Neuronal stem cell (in vitro differentiated cells): ENCODE measurements around the gene MCTP1.

ENCODE experiments used
- DNase-seq: peaks from one replicate; pipeline ENCODE4 v3.0.0-alpha.2; 2013; ENCODE audit warnings: low spot score
- H2AFZ ChIP-seq: one replicate; pipeline ENCODE4 v1.6.1; 2013; ENCODE audit warnings: mild to moderate bottlenecking, low read length, inconsistent platforms
- H2AK5ac ChIP-seq: 2 replicates; pipeline ENCODE4 v1.6.1; 2013; ENCODE audit warnings: low read depth, mild to moderate bottlenecking, inconsistent platforms, low read length, moderate library complexity, mixed read lengths
- H2BK120ac ChIP-seq: 2 replicates; pipeline ENCODE4 v1.6.1; 2013; ENCODE audit warnings: low read depth, mild to moderate bottlenecking, inconsistent platforms, low read length, moderate library complexity, mixed read lengths
- H2BK12ac ChIP-seq: one replicate; pipeline ENCODE4 v1.6.1; 2013; ENCODE audit warnings: low read length, inconsistent platforms
- H2BK15ac ChIP-seq: 2 replicates; pipeline ENCODE4 v1.6.1; 2013; ENCODE audit warnings: mild to moderate bottlenecking, low read length, inconsistent platforms, mixed read lengths
- H2BK5ac ChIP-seq: one replicate; pipeline ENCODE4 v1.6.1; 2013; ENCODE audit warnings: inconsistent platforms, mild to moderate bottlenecking, low read length, moderate library complexity
- H3K14ac ChIP-seq: one replicate; pipeline ENCODE4 v1.6.1; 2013; ENCODE audit warnings: low read length, inconsistent platforms
- H3K18ac ChIP-seq: 2 replicates; pipeline ENCODE4 v1.6.1; 2013; ENCODE audit warnings: low read length, inconsistent platforms
- H3K23ac ChIP-seq: 2 replicates; pipeline ENCODE4 v1.6.1; 2013; ENCODE audit warnings: low read depth, mild to moderate bottlenecking, mixed read lengths, low read length, inconsistent platforms; ENCODE audit not compliant: poor library complexity
- H3K27ac ChIP-seq: replicated peaks from 3 replicates; pipeline ENCODE4 v1.5.1; 2013; ENCODE audit warnings: low read length, inconsistent platforms
- H3K27me3 ChIP-seq, 3 experiments: 2 replicates each; pipeline ENCODE4 v1.6.1; 2013; ENCODE audit warnings: low read length in 3 of 3, mild to moderate bottlenecking in 2 of 3, inconsistent platforms in 1 of 3, low read depth in 1 of 3, mixed read lengths in 1 of 3, moderate library complexity in 1 of 3; ENCODE audit not compliant: control insufficient read depth in 3 of 3, insufficient read depth in 3 of 3
- H3K36me3 ChIP-seq, 2 donors: replicated peaks in 1 of 2; 2 replicates each; pipeline ENCODE4 v1.6.1; 2013; ENCODE audit warnings: low read length in 2 of 2; ENCODE audit not compliant: control insufficient read depth in 2 of 2, insufficient read depth in 2 of 2
- H3K4ac ChIP-seq: 2 replicates; pipeline ENCODE4 v1.6.1; 2013; ENCODE audit warnings: inconsistent platforms, mild to moderate bottlenecking, low read length, moderate library complexity
- H3K4me1 ChIP-seq, 2 donors: 1 replicate in 1 of 2; 2 replicates in 1 of 2; pipeline ENCODE4 v1.6.1; 2013; ENCODE audit warnings: low read length in 2 of 2, low read depth in 1 of 2; ENCODE audit not compliant: control insufficient read depth in 2 of 2, insufficient read depth in 1 of 2
- H3K4me2 ChIP-seq: one replicate; pipeline ENCODE4 v1.6.1; 2013; ENCODE audit warnings: mild to moderate bottlenecking, low read length, inconsistent platforms; ENCODE audit not compliant: insufficient read depth, poor library complexity, severe bottlenecking
- H3K4me3 ChIP-seq, 2 donors: 2 replicates each; pipeline ENCODE4 v1.5.1; 2013; ENCODE audit warnings: low read length in 2 of 2, mild to moderate bottlenecking in 2 of 2, inconsistent platforms in 1 of 2, moderate library complexity in 1 of 2
- H3K79me1 ChIP-seq: one replicate; pipeline ENCODE4 v1.6.1; 2013; ENCODE audit warnings: low read depth, mild to moderate bottlenecking, inconsistent platforms, low read length, moderate library complexity
- H3K9ac ChIP-seq: one replicate; pipeline ENCODE4 v1.6.1; 2013; ENCODE audit warnings: mild to moderate bottlenecking, low read depth, low read length, inconsistent platforms; ENCODE audit not compliant: poor library complexity
- H3K9me3 ChIP-seq, 2 donors: replicated peaks in 1 of 2; 2 replicates each; pipeline versions ENCODE3 to v1.6.1; 2013; ENCODE audit warnings: low read length in 2 of 2, mild to moderate bottlenecking in 2 of 2, inconsistent platforms in 1 of 2, low read depth in 1 of 2, mixed read lengths in 1 of 2, moderate library complexity in 1 of 2; ENCODE audit not compliant: control insufficient read depth in 2 of 2, insufficient read depth in 1 of 2
- H4K8ac ChIP-seq: one replicate; pipeline ENCODE4 v1.6.1; 2013; ENCODE audit warnings: low read depth, mild to moderate bottlenecking, inconsistent platforms, low read length, moderate library complexity
- H4K91ac ChIP-seq: one replicate; pipeline ENCODE4 v1.6.1; 2013; ENCODE audit warnings: low read length, low read depth, mild to moderate bottlenecking, inconsistent platforms; ENCODE audit not compliant: poor library complexity
- WGBS, 2 donors: extraction: QIAGEN DNeasy Blood & Tissue Kit; methylation state at CpG; one replicate each; pipeline ENCODE4 v1.1.7; 2013; ENCODE audit warnings: missing lambda C conversion rate in 2 of 2, mixed read lengths in 1 of 2; ENCODE audit not compliant: insufficient read length in 2 of 2, insufficient replicate concordance in 1 of 2; ENCODE audit errors: extremely low coverage in 2 of 2; 5-methylcytosine and 5-hydroxymethylcytosine counted together

MCTP1 gene

DNA sequence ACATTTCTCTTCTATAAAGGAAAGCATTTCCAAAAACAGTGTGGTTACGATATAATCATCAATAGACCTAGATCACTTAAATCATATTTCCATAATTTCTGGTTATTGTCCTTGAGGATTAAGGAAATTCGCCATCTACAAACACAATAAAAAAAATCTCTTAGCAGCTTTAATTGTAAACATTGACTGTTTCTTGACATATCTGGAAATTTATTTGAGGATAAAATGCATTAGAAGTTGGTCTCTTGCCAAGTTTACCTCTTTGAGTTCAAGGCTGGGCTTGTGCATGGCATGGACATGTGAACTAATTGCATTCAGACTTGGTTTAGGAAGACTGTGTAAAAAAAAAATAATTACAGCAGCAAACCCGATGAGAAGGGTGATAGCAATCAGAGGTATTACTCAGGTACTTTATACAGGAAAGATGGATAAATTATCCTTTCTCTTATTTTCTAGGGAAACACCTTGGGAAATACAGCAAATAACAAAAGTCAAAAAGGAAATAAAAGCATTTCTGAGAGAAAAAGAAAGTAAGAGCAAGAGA is 428.6 kb downstream of the MCTP1 start:
- Histone ChIP-seq H3K4me3 (no peak overlapping the region), H3K79me1 (no peaks in the 10 kb centered on the region), H4K91ac (no peak overlapping the region), H3K9me3 (no peaks in the 10 kb centered on the region), H3K27ac (no peak overlapping the region), H2AFZ (no peak overlapping the region), H3K18ac (no peak overlapping the region), H3K9ac (no peak overlapping the region), H2BK12ac (no peak overlapping the region), H3K14ac (no peak overlapping the region), H2BK120ac (no peak overlapping the region), H2BK15ac (no peak overlapping the region), H3K36me3 (no peaks in the 10 kb centered on the region), H2AK5ac (no peak overlapping the region), H3K4ac (no peak overlapping the region), H2BK5ac (no peak overlapping the region), H3K4me1 (peaks cover 1 to 7% of the 10 kb centered on the region in 2 donors), H3K4me2 (no peak overlapping the region), H3K27me3 (no peaks in the 10 kb centered on the region), H4K8ac (no peak overlapping the region), H3K23ac (no peak overlapping the region)
- no CpG with 5 or more reads among the region's 3 CpGs for WGBS, 2 donors
- no peak for DNase-seq

GRCh38 chr5:94855543-94855942 is 429.4 kb downstream of the MCTP1 start:
- H2BK12ac ChIP-seq: no peak overlapping the region
- no peak overlapping the region for H2AK5ac ChIP-seq
- no peak overlapping the region for H2BK120ac ChIP-seq
- H2AFZ ChIP-seq: no peak overlapping the region
- no peak overlapping the region for H3K4ac ChIP-seq
- no peak overlapping the region for H2BK15ac ChIP-seq
- DNase-seq: no peak
- H3K9ac ChIP-seq: no peak overlapping the region
- no peaks in the 10 kb centered on the region for H3K9me3 ChIP-seq
- H3K18ac ChIP-seq: no peak overlapping the region
- H3K14ac ChIP-seq: no peak overlapping the region
- H4K8ac ChIP-seq: no peak overlapping the region
- H3K36me3 ChIP-seq: no peaks in the 10 kb centered on the region
- no peaks in the 10 kb centered on the region for H3K27me3 ChIP-seq
- no CpG with 5 or more reads among the region's 6 CpGs for WGBS, 2 donors
- H3K79me1 ChIP-seq: no peaks in the 10 kb centered on the region
- no peak overlapping the region for H3K4me3 ChIP-seq
- peaks cover 1 to 8% of the 10 kb centered on the region in 2 donors for H3K4me1 ChIP-seq
- no peak overlapping the region for H4K91ac ChIP-seq
- no peak overlapping the region for H3K23ac ChIP-seq
- no peak overlapping the region for H3K4me2 ChIP-seq
- H3K27ac ChIP-seq: no peak overlapping the region
- no peak overlapping the region for H2BK5ac ChIP-seq

DNA sequence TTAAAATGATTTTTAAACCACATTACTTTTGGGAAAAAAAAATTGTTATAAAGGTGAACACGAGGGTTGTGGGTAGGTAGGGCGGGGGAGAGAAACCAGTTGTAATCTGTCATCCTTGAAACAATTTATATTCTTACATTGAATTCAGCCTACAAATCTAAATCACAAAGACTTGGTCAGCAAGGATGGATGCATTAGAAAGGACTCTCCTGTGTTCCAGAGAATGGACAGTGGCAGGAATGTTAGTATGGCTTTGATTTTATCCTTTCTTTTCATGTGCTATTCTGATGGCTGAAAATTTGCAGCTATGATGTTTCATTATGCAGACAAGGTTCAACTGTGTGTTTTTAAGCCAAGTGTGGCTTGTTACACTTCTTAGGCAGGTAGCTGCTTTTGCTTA is 431.8 kb downstream of the MCTP1 start:
- no peak overlapping the region for H2BK120ac ChIP-seq
- no peak overlapping the region for H3K27ac ChIP-seq
- H3K9ac ChIP-seq: no peak overlapping the region
- no peak for DNase-seq
- H3K18ac ChIP-seq: no peak overlapping the region
- peaks cover 4 to 20% of the 10 kb centered on the region in 2 donors for H3K4me1 ChIP-seq
- H2AFZ ChIP-seq: no peak overlapping the region
- H3K4ac ChIP-seq: no peak overlapping the region
- H3K4me3 ChIP-seq: no peak overlapping the region
- H3K4me2 ChIP-seq: no peak overlapping the region
- no peak overlapping the region for H2AK5ac ChIP-seq
- no peak overlapping the region for H3K14ac ChIP-seq
- no peaks in the 10 kb centered on the region for H3K27me3 ChIP-seq
- no peak overlapping the region for H4K91ac ChIP-seq
- H2BK5ac ChIP-seq: no peak overlapping the region
- no CpG with 5 or more reads among the region's 2 CpGs for WGBS, 2 donors
- H4K8ac ChIP-seq: no peak overlapping the region
- no peak overlapping the region for H3K23ac ChIP-seq
- H2BK15ac ChIP-seq: no peak overlapping the region
- no peaks in the 10 kb centered on the region for H3K36me3 ChIP-seq
- no peaks in the 10 kb centered on the region for H3K79me1 ChIP-seq
- H3K9me3 ChIP-seq: no peaks in the 10 kb centered on the region
- H2BK12ac ChIP-seq: no peak overlapping the region

DNA sequence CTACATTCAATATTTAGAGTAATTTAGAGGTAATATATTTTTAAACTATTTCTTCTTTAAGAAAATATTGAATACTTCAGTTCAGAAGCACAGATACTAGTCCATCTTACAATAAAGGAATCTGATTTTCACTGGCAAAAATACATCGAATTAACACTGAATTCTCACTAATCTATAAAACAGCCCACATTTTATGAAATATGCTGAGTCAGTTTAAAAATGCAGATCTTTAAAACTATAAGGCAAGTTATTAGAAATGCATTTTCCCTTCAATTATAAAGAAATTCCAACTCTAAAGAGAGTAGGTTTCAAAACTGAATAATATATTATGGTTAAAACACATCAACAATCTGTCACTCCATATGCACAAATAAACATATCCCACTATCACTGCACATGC is 433.9 kb downstream of the MCTP1 start:
- WGBS, 2 donors: no CpG with 5 or more reads among the region's 1 CpG

More for the DNA sequence above, 433.9 kb downstream of the MCTP1 start:
- H2AFZ ChIP-seq: no peak overlapping the region
- no peak overlapping the region for H3K4ac ChIP-seq
- no peaks in the 10 kb centered on the region for H3K79me1 ChIP-seq
- no peak overlapping the region for H2BK15ac ChIP-seq
- no peak overlapping the region for H3K4me2 ChIP-seq
- DNase-seq: no peak
- H3K9ac ChIP-seq: no peak overlapping the region
- H4K91ac ChIP-seq: no peak overlapping the region
- H3K23ac ChIP-seq: no peak overlapping the region
- no peak overlapping the region for H2AK5ac ChIP-seq
- no peak overlapping the region for H3K4me3 ChIP-seq
- no peak overlapping the region for H2BK5ac ChIP-seq
- no peaks in the 10 kb centered on the region for H3K36me3 ChIP-seq
- peaks cover 11 to 20% of the 10 kb centered on the region in 2 donors for H3K4me1 ChIP-seq
- no peak overlapping the region for H2BK12ac ChIP-seq
- no peak overlapping the region for H3K14ac ChIP-seq
- no peaks in the 10 kb centered on the region for H3K27me3 ChIP-seq
- H4K8ac ChIP-seq: no peak overlapping the region
- H2BK120ac ChIP-seq: no peak overlapping the region
- H3K9me3 ChIP-seq: no peaks in the 10 kb centered on the region
- H3K18ac ChIP-seq: no peak overlapping the region
- H3K27ac ChIP-seq: no peak overlapping the region
